GM12892 (cell line): ENCODE measurements around the gene RASGRP3. TPM values are rescaled to one million over a fixed set of nuclear protein-coding genes. Genes with fewer than 3 reads are reported as not detected.
"Not testable (repeated sequence)": the region's sequence is repeated elsewhere in the genome, so short reads cannot be mapped to it uniquely, and the experiment has no call there.

Source experiments
- DNase-seq: peaks from one replicate; pipeline ENCODE4 v3.0.0; 2011; ENCODE audit not compliant: insufficient read length
- FAIRE-seq: peaks from 2 replicates; lab custom pipeline; 2011; peaks lifted over from hg19 to GRCh38; lab: Jason Lieb, UNC
- POLR2A ChIP-seq: IDR thresholded peaks from 2 replicates; pipeline ENCODE4 v1.6.1; 2011; ENCODE audit warnings: low read depth, low read length, control low read depth
- POLR2AphosphoS5 ChIP-seq: IDR thresholded peaks from 2 replicates; pipeline ENCODE4 v1.6.1; 2011; ENCODE audit warnings: low read depth, low read length, control low read depth
- TAF1 ChIP-seq: IDR thresholded peaks from 2 replicates; pipeline ENCODE4 v1.6.1; 2011; ENCODE audit warnings: low read depth, mild to moderate bottlenecking, control low read depth, low read length, borderline replicate concordance
- polyA plus RNA-seq: library from polyadenylated mRNA; unstranded; fragments of >200 nt; gene quantifications from one replicate; pipeline ENCODE4 v1.2.1, GENCODE V29; 2012; ENCODE audit warnings: missing spikeins, inconsistent platforms; ENCODE audit not compliant: missing spikeins

Gene RASGRP3
- polyA plus RNA-seq: 158 TPM

GRCh38 chr2:33476131-33476792 lies at the start of gene RASGRP3:
Gene RASGRP3 (plus strand): TSS chr2:33476649. CDS start chr2:33515137, 38,488 bp downstream.
- peak; percentile 91 for TF ChIP-seq POLR2AphosphoS5
- TF ChIP-seq POLR2A: peak; percentile 81; the same call in 1 of the 2 replicates
- peak; percentile 87; the same call in 1 of the 2 replicates for TF ChIP-seq TAF1
- FAIRE-seq: peak; percentile 95
- peak; percentile 45 for DNase-seq

DNA sequence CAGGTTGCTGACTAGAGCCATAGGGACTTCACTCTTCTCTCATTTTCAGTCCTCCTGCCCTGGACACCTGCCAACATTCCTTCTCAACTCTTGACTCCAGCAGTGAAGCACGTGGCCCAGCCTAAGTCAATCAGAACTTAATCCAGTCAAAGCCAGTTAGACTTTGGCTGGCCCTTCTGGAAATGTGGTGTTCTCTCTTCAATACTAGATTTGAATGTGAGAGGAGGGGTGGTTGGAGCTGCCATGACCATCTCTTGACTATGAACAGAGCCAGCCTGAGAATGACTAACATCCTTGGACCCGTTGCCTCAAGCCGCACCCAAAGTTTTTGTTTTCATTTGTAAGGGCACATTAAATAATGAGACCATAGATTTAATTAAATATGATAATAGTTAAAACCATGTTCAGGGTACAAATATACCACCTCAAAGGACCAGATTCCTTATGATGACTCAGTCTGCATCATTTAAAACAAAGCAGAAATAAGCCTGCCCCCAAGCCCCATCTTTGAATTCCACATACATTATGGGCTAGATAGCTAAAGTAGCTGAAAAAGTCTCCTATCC lies 49.7 kb upstream of the RASGRP3 start:
- TF ChIP-seq TAF1 (no peak), POLR2AphosphoS5 (no peak), POLR2A (no peak)
- DNase-seq (no peak), FAIRE-seq (no peak)

GRCh38 chr2:33430077-33430476 lies 46.4 kb upstream of the RASGRP3 start:
- TF ChIP-seq TAF1 (no peak), POLR2A (no peak), POLR2AphosphoS5 (no peak)
- DNase-seq: no peak
- FAIRE-seq: no peak

- FAIRE-seq: no peak
Measured at GRCh38 chr2:33430856-33431255, 45.6 kb upstream of the RASGRP3 start.

DNA sequence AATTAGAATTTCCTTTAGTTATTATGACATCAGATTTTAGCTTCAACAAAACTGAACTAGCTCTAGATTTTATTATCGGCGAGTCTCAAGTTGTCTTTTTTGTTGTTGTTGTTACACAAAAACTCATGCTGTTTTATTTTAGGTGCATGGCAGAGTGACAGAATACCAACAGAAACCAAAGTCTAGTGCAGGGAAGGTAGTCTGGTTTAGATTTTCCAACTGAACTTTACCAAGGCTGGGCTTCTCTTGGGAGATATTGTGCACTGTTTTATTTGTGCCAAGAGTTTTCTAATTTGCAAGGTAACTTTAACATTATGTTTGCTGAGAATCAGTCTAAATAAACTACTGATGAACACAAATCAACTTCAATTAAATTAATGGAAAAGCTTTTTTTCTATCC lies 43.6 kb upstream of the RASGRP3 start:
- FAIRE-seq (no peak), DNase-seq (no peak)
- TF ChIP-seq TAF1: no peak
- TF ChIP-seq POLR2A: no peak
- TF ChIP-seq POLR2AphosphoS5: no peak

More at GRCh38 chr2:33430856-33431255, 45.6 kb upstream of the RASGRP3 start:
- no peak for DNase-seq
- TF ChIP-seq TAF1 (no peak), POLR2AphosphoS5 (no peak), POLR2A (no peak)

DNA sequence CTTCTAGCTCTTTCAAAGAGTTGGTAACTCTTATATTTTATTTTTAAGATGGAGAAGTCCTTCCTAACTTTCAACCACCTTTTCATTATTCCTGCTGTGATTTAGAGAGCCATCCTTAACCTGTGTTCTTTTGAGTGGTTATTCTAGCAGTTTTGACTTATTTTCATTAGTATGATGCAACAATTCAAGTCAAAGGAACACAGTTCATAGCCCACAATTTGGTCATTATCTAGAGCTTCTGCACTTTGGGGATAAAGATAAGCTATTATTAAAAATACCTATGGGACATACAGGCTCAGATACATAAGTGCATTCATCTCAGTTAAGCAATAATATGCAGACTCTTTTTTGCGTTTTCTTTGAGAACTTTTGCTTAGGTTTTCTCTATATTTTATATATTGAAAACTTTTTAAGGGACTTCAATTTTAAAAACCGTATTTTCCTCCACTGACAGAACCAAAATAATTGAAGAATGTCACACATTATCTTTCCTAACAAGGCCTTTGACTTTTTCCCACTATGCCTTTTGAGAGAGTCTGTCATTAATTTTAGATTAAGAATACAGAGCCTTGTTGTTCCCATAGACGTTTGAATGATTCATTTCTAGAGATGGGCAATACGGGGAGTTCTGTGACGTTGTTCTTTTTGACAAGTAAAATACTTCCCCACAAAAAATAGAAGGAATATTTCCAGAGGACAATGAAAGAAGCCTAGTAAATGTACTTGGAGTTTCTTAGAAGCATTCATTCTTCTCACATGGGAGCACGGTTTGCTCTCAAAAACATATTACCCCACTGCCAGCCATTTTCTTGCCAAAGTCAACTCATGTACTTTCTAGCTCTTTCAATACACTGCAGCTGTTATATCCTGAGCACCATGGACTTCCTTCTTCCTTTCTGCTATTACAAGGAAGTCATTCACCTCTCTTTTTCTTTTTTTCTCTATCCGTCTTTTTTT lies 42.9 kb upstream of the RASGRP3 start:
- DNase-seq (no peak), FAIRE-seq (no peak)
- no peak for TF ChIP-seq TAF1
- TF ChIP-seq POLR2AphosphoS5: no peak
- TF ChIP-seq POLR2A: no peak

DNA sequence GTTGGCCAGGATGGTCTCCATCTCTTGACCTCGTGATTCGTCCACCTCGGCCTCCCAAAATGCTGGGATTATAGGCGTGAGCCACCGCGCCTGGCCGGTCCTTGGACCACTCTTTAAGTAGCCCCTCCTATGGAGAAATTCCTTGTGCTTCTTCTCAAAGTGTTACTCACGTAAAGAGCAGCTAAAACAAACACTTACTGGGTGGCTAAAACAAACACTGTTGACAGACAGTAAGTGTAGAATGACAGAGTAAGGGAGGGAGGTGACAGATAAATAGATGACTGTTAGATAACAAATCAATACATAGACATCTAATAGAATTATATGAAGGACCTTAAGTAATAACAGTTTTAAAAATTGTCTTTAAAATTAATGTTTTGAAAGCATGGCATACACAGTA lies 40.9 kb upstream of the RASGRP3 start:
- DNase-seq (no peak), FAIRE-seq (no peak)
- no peak for TF ChIP-seq POLR2AphosphoS5
- no peak for TF ChIP-seq POLR2A
- no peak for TF ChIP-seq TAF1

DNA sequence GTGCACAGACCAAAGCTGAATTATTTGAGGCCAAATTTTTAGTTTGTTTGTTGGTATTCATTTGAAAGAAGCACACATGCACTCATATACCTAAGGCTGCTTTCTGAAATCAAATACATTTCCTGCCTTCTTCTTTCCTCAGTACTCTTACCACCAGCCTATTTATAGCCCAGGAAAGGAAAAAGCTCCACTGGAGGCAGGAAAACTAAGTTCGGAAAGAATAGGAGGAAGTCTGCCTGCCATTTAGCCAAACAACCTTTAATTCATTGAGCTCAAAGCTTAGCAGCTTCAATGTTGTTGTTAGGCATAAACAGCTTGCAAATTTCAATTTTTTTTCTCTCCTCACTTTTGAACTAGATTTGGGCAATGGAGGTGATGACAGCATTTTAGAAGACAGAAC lies 40.4 kb upstream of the RASGRP3 start:
- TF ChIP-seq TAF1 (no peak), POLR2AphosphoS5 (no peak), POLR2A (no peak)
- no peak for FAIRE-seq
- DNase-seq: no peak

DNA sequence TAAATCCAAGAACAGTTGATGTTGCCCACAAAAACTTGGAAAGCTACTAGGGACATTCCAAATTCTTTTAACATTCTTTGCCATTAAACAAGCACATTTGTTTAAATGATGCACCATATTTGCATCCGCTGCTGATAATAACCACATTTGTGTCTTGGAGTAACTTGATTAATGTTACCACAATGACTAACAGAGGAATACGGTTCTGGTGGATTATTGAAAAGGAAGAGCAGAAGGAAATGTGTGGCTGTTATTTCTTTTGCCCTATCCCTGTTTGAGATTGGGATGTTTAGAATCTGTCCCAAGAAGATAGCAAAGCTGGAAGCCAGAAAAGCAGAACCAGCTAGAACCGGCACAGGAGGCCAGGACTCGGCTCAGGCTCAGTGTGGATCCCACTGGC lies 39.2 kb upstream of the RASGRP3 start:
- DNase-seq: no peak
- FAIRE-seq: no peak
- no peak for TF ChIP-seq TAF1
- no peak for TF ChIP-seq POLR2AphosphoS5
- TF ChIP-seq POLR2A: no peak

DNA sequence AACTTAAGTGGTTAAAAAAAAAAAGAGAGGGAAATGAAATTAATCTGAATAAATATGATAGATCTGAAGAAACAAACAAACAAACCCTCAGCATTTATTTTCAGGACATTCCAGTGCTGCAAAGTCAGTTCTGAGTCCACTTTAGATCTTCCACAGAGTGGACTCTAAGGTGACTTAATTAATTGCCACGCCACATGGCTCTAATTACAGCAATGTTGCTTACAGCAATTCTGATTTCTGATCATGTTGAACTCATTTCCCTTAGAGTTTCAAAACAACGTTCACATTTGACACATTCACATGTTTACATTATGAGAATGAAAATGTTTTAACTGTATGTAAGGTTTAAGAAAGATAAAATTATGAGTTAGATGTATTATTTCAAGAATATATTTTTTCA lies 38.6 kb upstream of the RASGRP3 start:
- DNase-seq (no peak), FAIRE-seq (no peak)
- no peak for TF ChIP-seq POLR2A

DNA sequence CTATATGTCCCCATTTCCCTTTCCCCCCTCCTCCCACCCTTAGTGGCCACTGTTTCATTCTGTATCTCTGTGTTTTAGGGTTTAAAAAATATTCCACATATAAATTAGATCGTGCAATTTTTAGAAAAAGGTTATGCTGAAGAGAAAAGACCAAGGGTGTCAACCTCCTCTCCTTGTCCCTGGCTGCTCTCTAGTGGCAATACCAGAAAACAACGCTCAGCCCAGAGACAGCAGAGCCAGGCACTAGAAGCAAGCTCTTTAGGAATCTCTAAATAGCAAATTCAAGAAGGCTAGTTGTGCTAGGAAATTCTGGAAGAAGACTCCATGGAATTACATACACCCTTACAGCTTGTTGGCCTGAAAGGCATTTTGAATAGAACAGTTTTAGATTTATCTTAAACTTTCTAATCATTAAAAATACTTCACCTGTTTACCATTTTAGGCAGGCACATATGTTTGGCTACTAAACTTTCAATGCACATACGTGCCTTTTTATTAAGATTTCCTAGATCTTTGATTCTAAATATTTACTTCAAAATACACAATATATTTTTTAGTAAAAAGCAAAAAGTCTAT lies 35.1 kb upstream of the RASGRP3 start:
- no peak for TF ChIP-seq TAF1
- no peak for TF ChIP-seq POLR2A
- TF ChIP-seq POLR2AphosphoS5: no peak
- DNase-seq (peak; percentile 25), FAIRE-seq (peak; percentile 14)

- not testable (repeated sequence) for FAIRE-seq, DNase-seq
Measured at GRCh38 chr2:33442052-33442451, 34.4 kb upstream of the RASGRP3 start.
